Measurements from ENCODE around the gene PNMA6A. TPM values are rescaled to one million over a fixed set of nuclear protein-coding genes. Genes with fewer than 3 reads are reported as not detected.
"Not testable (repeated sequence)": the region's sequence is repeated elsewhere in the genome, so short reads cannot be mapped to it uniquely, and the experiment has no call there.

PNMA6A gene
- total RNA-seq, 1 donor: 0.10 TPM

DNA sequence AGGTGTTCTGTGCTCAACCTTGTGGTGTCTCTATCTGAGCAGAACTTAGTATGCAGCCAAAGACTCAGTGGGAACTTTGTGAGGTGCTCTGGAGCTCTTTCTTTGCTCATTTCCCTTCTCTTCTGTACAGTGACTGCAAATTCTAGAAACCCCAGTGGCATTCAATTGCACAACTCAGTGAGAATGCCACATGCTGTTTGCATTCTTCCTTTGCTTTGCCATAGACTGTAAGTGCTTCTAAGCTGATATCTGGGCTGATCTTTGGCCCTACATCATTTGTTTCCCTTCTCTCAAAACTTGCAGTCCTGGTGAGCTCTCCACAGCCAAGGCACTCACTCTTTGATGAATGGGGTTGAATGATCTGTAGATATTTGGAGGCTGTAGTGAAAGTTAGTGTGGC, 8.9 kb upstream of the PNMA6A start:
- no peak overlapping the region for H3K4me3 ChIP-seq (ENCODE audit: low read length)
- H3K27me3 ChIP-seq (ENCODE audit: insufficient read depth, low read length): no peaks in the 10 kb centered on the region
- H3K9me3 ChIP-seq (ENCODE audit: low read depth, low read length): no peaks in the 10 kb centered on the region
- no peaks in the 10 kb centered on the region for H3K4me1 ChIP-seq (ENCODE audit: insufficient read depth, low read length)

DNA sequence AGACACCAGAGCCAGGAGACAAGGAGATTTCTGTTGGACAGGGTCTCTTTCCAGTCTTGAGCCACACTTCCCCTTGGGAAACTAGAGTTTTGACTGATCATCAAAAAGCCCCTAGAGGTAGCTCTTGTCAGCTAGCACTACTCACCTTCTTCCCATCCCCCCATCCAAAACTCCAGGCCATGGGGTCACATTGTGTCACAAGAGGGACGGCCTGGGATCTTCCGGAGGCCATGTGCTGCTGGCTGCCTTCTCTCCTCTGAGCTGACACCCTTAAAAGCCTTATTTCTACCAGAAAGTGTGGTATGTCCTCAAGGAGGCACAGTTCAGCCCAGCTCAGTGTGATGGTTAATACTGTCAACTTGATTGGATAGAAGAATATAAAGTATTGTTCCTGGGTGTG, 8.2 kb upstream of the PNMA6A start:
- no peaks in the 10 kb centered on the region for H3K9me3 ChIP-seq (ENCODE audit: low read depth, low read length)
- H3K27me3 ChIP-seq (ENCODE audit: insufficient read depth, low read length): no peaks in the 10 kb centered on the region

DNA sequence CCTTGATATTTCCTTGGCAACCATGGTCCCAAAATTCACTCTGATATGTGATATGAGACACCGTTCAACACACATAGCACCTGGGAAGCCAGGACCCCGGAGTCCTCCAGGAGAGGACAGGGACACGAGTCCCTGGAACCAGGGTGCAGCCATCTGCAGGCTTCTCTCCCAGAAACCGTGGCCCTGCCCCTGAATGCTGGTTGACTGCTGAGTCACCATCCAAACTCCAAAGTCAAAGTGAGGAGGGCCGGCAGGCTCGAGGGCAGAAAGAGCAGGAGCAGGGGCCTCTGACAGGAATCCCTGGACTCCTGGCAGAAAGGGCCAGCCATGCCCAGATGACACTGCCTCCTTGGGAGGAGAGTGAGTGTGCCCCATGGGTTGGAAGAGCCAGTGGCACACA, 6.9 kb upstream of the PNMA6A start:
- Histone ChIP-seq H3K4me1 (ENCODE audit: insufficient read depth, low read length) (no peaks in the 10 kb centered on the region), H3K9me3 (ENCODE audit: low read depth, low read length) (no peaks in the 10 kb centered on the region), H3K4me3 (ENCODE audit: low read length) (no peak overlapping the region), H3K27me3 (ENCODE audit: insufficient read depth, low read length) (no peaks in the 10 kb centered on the region)

More for the DNA sequence above, 8.2 kb upstream of the PNMA6A start:
- Histone ChIP-seq H3K4me1 (ENCODE audit: insufficient read depth, low read length) (no peaks in the 10 kb centered on the region), H3K4me3 (ENCODE audit: low read length) (no peak overlapping the region)

DNA sequence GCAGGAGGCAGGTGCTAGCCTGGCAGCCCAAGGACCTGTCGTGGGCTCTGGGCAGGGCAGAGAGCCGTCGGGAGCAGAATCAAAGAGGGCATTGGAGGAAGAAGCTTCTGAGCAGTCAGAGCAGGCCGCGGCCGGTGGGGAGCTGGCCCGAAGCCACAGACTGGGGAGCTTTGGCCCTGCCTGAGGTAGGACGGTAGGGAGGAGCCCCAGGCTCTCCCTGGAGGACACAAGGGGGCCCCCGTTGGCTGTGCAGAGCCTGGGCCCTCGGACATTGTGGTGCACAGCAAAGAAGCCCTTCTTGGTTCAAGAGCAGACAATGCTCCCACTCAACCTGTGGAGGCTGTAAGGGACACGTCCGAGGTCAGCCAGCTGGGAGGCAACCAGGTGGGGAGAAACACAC, 5.9 kb upstream of the PNMA6A start:
- H3K4me1 ChIP-seq (ENCODE audit: insufficient read depth, low read length); H3K4me3 ChIP-seq (ENCODE audit: low read length); H3K27me3 ChIP-seq (ENCODE audit: insufficient read depth, low read length): not testable (repeated sequence)

DNA sequence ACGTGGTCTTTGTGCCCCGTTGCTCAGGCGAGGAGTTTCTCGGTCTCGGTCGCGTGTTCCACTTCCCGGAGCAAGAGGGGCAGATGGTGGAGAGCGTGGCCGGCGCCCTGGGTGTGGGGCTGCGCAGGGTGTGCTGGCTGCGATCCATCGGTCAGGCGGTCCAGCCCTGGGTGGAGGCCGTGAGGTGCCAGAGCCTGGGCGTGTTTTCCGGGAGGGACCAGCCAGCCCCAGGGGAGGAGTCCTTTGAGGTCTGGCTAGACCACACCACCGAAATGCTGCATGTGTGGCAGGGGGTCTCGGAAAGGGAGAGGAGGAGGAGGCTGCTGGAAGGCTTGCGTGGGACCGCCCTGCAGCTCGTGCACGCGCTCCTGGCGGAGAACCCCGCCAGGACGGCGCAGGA, 1.1 kb downstream of the PNMA6A start:
- not testable (repeated sequence) for H3K9me3 ChIP-seq (ENCODE audit: low read depth, low read length); H3K27me3 ChIP-seq (ENCODE audit: insufficient read depth, low read length)

More for the DNA sequence above, 5.9 kb upstream of the PNMA6A start:
- H3K9me3 ChIP-seq (ENCODE audit: low read depth, low read length): not testable (repeated sequence)

GRCh38 chrX:153074262-153074899, 2.1 kb downstream of the PNMA6A start:
- no peak overlapping the region for H3K4me3 ChIP-seq (ENCODE audit: low read length)

More for the DNA sequence above, 1.1 kb downstream of the PNMA6A start:
- H3K4me3 ChIP-seq (ENCODE audit: low read length); H3K4me1 ChIP-seq (ENCODE audit: insufficient read depth, low read length): not testable (repeated sequence)

GRCh38 chrX:153074935-153075334, 2.7 kb downstream of the PNMA6A start:
- Histone ChIP-seq H3K4me1 (ENCODE audit: insufficient read depth, low read length) (no peaks in the 10 kb centered on the region), H3K27me3 (ENCODE audit: insufficient read depth, low read length) (no peaks in the 10 kb centered on the region), H3K4me3 (ENCODE audit: low read length) (no peak overlapping the region), H3K9me3 (ENCODE audit: low read depth, low read length) (no peaks in the 10 kb centered on the region)

More at GRCh38 chrX:153074262-153074899, 2.1 kb downstream of the PNMA6A start:
- no peaks in the 10 kb centered on the region for H3K4me1 ChIP-seq (ENCODE audit: insufficient read depth, low read length)
- H3K9me3 ChIP-seq (ENCODE audit: low read depth, low read length): no peaks in the 10 kb centered on the region
- no peaks in the 10 kb centered on the region for H3K27me3 ChIP-seq (ENCODE audit: insufficient read depth, low read length)

GRCh38 chrX:153075366-153075765, 3.1 kb downstream of the PNMA6A start:
- no peak overlapping the region for H3K4me3 ChIP-seq (ENCODE audit: low read length)
- no peaks in the 10 kb centered on the region for H3K9me3 ChIP-seq (ENCODE audit: low read depth, low read length)
- no peaks in the 10 kb centered on the region for H3K27me3 ChIP-seq (ENCODE audit: insufficient read depth, low read length)
- H3K4me1 ChIP-seq (ENCODE audit: insufficient read depth, low read length): no peaks in the 10 kb centered on the region

- H3K4me3 ChIP-seq (ENCODE audit: low read length); H3K4me1 ChIP-seq (ENCODE audit: insufficient read depth, low read length); H3K9me3 ChIP-seq (ENCODE audit: low read depth, low read length); H3K27me3 ChIP-seq (ENCODE audit: insufficient read depth, low read length): not testable (repeated sequence)
Observed at GRCh38 chrX:153077437-153078135, 5.3 kb downstream of the PNMA6A start.

DNA sequence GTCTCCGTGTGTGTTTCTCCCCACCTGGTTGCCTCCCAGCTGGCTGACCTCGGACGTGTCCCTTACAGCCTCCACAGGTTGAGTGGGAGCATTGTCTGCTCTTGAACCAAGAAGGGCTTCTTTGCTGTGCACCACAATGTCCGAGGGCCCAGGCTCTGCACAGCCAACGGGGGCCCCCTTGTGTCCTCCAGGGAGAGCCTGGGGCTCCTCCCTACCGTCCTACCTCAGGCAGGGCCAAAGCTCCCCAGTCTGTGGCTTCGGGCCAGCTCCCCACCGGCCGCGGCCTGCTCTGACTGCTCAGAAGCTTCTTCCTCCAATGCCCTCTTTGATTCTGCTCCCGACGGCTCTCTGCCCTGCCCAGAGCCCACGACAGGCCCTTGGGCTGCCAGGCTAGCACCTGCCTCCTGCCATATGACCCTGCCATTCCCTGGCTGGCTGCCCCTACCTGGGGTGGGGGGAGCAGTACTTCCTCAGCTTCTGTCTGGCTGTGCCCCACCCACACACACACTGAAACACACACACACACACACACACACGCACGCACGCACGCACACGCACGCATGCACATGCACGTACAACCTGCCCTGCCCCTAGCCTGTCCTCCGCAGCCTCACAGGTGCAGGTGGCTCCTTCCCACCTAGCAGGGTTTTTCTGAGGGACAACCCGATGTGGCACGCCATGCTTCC, 11.1 kb downstream of the PNMA6A start:
- not testable (repeated sequence) for H3K4me3 ChIP-seq (ENCODE audit: low read length); H3K4me1 ChIP-seq (ENCODE audit: insufficient read depth, low read length); H3K27me3 ChIP-seq (ENCODE audit: insufficient read depth, low read length); H3K9me3 ChIP-seq (ENCODE audit: low read depth, low read length)

GRCh38 chrX:153102418-153102817, 30.2 kb downstream of the PNMA6A start:
- no peaks in the 10 kb centered on the region for H3K9me3 ChIP-seq (ENCODE audit: low read depth, low read length)
- no peaks in the 10 kb centered on the region for H3K4me1 ChIP-seq (ENCODE audit: insufficient read depth, low read length)
- H3K27me3 ChIP-seq (ENCODE audit: insufficient read depth, low read length): no peaks in the 10 kb centered on the region
- H3K4me3 ChIP-seq (ENCODE audit: low read length): no peak overlapping the region

GRCh38 chrX:153104959-153105358, 32.7 kb downstream of the PNMA6A start:
- not testable (repeated sequence) for H3K27me3 ChIP-seq (ENCODE audit: insufficient read depth, low read length); H3K9me3 ChIP-seq (ENCODE audit: low read depth, low read length); H3K4me3 ChIP-seq (ENCODE audit: low read length); H3K4me1 ChIP-seq (ENCODE audit: insufficient read depth, low read length)

GRCh38 chrX:153106092-153106801, 34.0 kb downstream of the PNMA6A start:
- not testable (repeated sequence) for H3K4me3 ChIP-seq (ENCODE audit: low read length); H3K4me1 ChIP-seq (ENCODE audit: insufficient read depth, low read length); H3K9me3 ChIP-seq (ENCODE audit: low read depth, low read length); H3K27me3 ChIP-seq (ENCODE audit: insufficient read depth, low read length)

DNA sequence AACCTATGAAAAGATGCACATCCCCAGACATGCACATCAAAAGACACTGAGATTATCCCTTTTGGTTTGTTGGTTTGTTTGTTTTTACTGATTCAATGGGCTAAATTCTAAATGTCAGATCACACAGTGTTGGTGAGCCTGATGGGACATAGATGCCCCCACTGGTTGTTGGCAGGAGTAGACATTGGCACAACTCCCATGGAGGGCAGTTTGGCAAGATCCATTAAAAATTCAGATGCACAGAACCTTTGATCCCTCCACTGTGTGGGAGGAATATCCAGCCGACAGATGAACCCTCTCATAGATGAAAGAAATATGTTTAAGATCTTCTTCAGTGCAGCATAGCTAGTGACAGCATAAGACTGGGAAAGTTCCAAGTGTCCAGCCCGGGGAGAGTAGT, 38.5 kb downstream of the PNMA6A start:
- not testable (repeated sequence) for H3K9me3 ChIP-seq (ENCODE audit: low read depth, low read length); H3K27me3 ChIP-seq (ENCODE audit: insufficient read depth, low read length); H3K4me1 ChIP-seq (ENCODE audit: insufficient read depth, low read length); H3K4me3 ChIP-seq (ENCODE audit: low read length)

- not testable (repeated sequence) for H3K27me3 ChIP-seq (ENCODE audit: insufficient read depth, low read length); H3K4me3 ChIP-seq (ENCODE audit: low read length); H3K9me3 ChIP-seq (ENCODE audit: low read depth, low read length); H3K4me1 ChIP-seq (ENCODE audit: insufficient read depth, low read length)
Observed at GRCh38 chrX:153113851-153114250, 41.6 kb downstream of the PNMA6A start.
